ENCODE results near the gene S100A6. TPM values are rescaled to one million over a fixed set of nuclear protein-coding genes. Genes with fewer than 3 reads are reported as not detected.

S100A6 gene
- total RNA-seq, 1 experiment from 2014 or later: 1,633 TPM

DNA sequence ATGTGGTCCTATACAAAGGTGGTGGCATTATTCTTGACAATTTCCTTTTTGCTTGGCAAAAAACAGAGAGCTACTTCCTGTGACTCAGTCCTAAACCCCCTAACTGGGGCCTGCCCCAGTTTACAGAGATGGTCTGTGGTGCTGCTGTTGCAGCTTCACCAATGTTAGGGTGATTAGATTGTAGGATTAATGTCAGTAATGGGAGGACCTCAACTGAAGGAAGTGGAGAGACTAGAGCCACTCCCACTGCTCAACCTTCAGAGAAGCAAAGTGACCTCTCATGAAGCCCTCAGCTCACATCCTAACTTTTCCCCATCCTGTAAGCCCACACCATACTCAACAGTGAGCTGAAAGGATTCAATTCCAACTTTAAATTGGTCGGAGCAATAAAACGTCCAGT is 3.6 kb downstream of the S100A6 start:
- BruUV-seq (replicated peaks): no TSS peak
- H3K9ac ChIP-seq (ENCODE audit: low read length): peak overlapping the region; percentile 88
- H2AFZ ChIP-seq (ENCODE audit: low read depth, low read length, poor library complexity, severe bottlenecking): no peak overlapping the region
- no peaks in the 10 kb centered on the region for H3K27me3 ChIP-seq (ENCODE audit: insufficient read depth, low read length)
- no peaks in the 10 kb centered on the region for H3K9me2 ChIP-seq (ENCODE audit: insufficient read depth)
- DNase-seq (ENCODE audit: low read depth, low spot score): no peak
- ATAC-seq: no peak
- RAD21 ChIA-PET (ENCODE audit: low non-redundant PET in 1 of 2, low total read pairs in 2 of 2, uncharacterized antibody in 2 of 2, unreplicated experiment in 2 of 2): interaction anchor here (0.7 to 2.7 kb wide), 4 partner anchors 13 to 36 kb away, joined by 3 to 11 read pairs (median 4); no protein-coding TSS in a partner anchor
- H3K79me2 ChIP-seq (ENCODE audit: insufficient read depth, low read length): peaks cover 18% of the 10 kb centered on the region
- no peak for TF ChIP-seq ZNF274 (IDR thresholded peaks at IDR 0.05; ENCODE audit: low read depth, low read length)
- TF ChIP-seq CEBPB (IDR thresholded peaks at IDR 0.05; ENCODE audit: low read depth): no peak
- TF ChIP-seq SP1 (IDR thresholded peaks at IDR 0.05; ENCODE audit: low read depth): no peak
- no peak for TF ChIP-seq RAD21 (IDR thresholded peaks at IDR 0.05; ENCODE audit: low read depth)
- TF ChIP-seq SRF (IDR thresholded peaks at IDR 0.05; ENCODE audit: low read depth): no peak
- TF ChIP-seq TCF7L2 (IDR thresholded peaks at IDR 0.05; ENCODE audit: borderline replicate concordance, extremely low read depth, insufficient read depth, insufficient read length): no peak
- TF ChIP-seq, protein P1, sequence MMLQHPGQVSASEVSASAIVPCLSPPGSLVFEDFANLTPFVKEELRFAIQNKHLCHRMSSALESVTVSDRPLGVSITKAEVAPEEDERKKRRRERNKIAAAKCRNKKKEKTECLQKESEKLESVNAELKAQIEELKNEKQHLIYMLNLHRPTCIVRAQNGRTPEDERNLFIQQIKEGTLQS (IDR thresholded peaks at IDR 0.05): no peak
- TF ChIP-seq, protein P2, sequence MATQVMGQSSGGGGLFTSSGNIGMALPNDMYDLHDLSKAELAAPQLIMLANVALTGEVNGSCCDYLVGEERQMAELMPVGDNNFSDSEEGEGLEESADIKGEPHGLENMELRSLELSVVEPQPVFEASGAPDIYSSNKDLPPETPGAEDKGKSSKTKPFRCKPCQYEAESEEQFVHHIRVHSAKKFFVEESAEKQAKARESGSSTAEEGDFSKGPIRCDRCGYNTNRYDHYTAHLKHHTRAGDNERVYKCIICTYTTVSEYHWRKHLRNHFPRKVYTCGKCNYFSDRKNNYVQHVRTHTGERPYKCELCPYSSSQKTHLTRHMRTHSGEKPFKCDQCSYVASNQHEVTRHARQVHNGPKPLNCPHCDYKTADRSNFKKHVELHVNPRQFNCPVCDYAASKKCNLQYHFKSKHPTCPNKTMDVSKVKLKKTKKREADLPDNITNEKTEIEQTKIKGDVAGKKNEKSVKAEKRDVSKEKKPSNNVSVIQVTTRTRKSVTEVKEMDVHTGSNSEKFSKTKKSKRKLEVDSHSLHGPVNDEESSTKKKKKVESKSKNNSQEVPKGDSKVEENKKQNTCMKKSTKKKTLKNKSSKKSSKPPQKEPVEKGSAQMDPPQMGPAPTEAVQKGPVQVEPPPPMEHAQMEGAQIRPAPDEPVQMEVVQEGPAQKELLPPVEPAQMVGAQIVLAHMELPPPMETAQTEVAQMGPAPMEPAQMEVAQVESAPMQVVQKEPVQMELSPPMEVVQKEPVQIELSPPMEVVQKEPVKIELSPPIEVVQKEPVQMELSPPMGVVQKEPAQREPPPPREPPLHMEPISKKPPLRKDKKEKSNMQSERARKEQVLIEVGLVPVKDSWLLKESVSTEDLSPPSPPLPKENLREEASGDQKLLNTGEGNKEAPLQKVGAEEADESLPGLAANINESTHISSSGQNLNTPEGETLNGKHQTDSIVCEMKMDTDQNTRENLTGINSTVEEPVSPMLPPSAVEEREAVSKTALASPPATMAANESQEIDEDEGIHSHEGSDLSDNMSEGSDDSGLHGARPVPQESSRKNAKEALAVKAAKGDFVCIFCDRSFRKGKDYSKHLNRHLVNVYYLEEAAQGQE (IDR thresholded peaks at IDR 0.05; ENCODE audit: low read depth): no peak
- no peak for TF ChIP-seq POLR2A (IDR thresholded peaks at IDR 0.05; ENCODE audit: borderline replicate concordance, extremely low read depth, insufficient read depth, insufficient read length)
- no peak for TF ChIP-seq ZFX (IDR thresholded peaks at IDR 0.05)
- no peak for TF ChIP-seq SIN3A (IDR thresholded peaks at IDR 0.05; ENCODE audit: low read depth)
- no peak for TF ChIP-seq EZH2 (IDR thresholded peaks at IDR 0.05)
- H3K9me3 ChIP-seq (ENCODE audit: control insufficient read depth in 1 of 2, insufficient read depth in 1 of 2, low read depth in 1 of 2, low read length in 2 of 2): no peaks in the 10 kb centered on the region
- intact Hi-C loops (cut with micrococcal nuclease): loop anchor here (2.0 to 5.0 kb wide), 3 partner anchors 19 to 455 kb away; partner anchors contain the start of genes RAB13 and S100A16
- POLR2A ChIA-PET: interaction anchor here (1.2 to 7.4 kb wide), 10 partner anchors 11 to 458 kb away, joined by 3 to 114 read pairs (median 56); partner anchors contain the start of genes RPS27, S100A14, S100A16 and S100A2
- no peaks in the 10 kb centered on the region for H4K20me1 ChIP-seq (ENCODE audit: insufficient read depth)
- H3K4me3 ChIP-seq (replicated peaks in 1 of 2; ENCODE audit: low read depth in 1 of 2, low read length in 2 of 2): no peak overlapping the region
- CTCF ChIA-PET: interaction anchor here (0.9 to 3.2 kb wide), 10 partner anchors 9 to 95 kb away, joined by 4 to 35 read pairs (median 6); partner anchors contain the start of genes S100A13 and S100A5
- H3K4me2 ChIP-seq (ENCODE audit: low read length): peak overlapping the region; percentile 99
- H3K27ac ChIP-seq (ENCODE audit: low read depth, low read length): peak overlapping the region; percentile 94
- peaks cover 38 to 58% of the 10 kb centered on the region in 2 experiments for H3K4me1 ChIP-seq (ENCODE audit: control insufficient read depth in 1 of 2, insufficient read depth in 2 of 2, low read length in 2 of 2)
- H3K36me3 ChIP-seq (ENCODE audit: control insufficient read depth in 1 of 2, insufficient read depth in 2 of 2, low read length in 2 of 2): peaks cover 0 to 5% of the 10 kb centered on the region in 2 experiments; a peak in 1 of 4 replicates

Measured in HCT116 (cell line).